Thymus (tissue), 11 donors: ENCODE data around the gene GNAT2. TPM values are rescaled to one million over a fixed set of nuclear protein-coding genes. Genes with fewer than 3 reads are reported as not detected.

Experiments
- DNase-seq, 9 donors: peaks; one replicate each; pipeline ENCODE4 v3.0.0-alpha.2; 2013; ENCODE audit warnings: low spot score in 9 of 9, low read depth in 6 of 9, missing footprints in 1 of 9
- H3K27ac ChIP-seq, 2 donors: one replicate each; pipeline ENCODE4 v1.5.1; 2013; ENCODE audit warnings: control low read depth in 1 of 2, low read depth in 1 of 2, low read length in 1 of 2, mild to moderate bottlenecking in 1 of 2, moderate library complexity in 1 of 2
- H3K27me3 ChIP-seq, 2 donors: one replicate each; pipeline ENCODE4 v1.5.1; 2013; ENCODE audit warnings: low read length in 1 of 2; ENCODE audit not compliant: control insufficient read depth in 2 of 2, insufficient read depth in 1 of 2
- H3K36me3 ChIP-seq, 2 donors: one replicate each; pipeline ENCODE4 v1.5.1; 2013; ENCODE audit warnings: low read length in 1 of 2, mild to moderate bottlenecking in 1 of 2, moderate library complexity in 1 of 2; ENCODE audit not compliant: control insufficient read depth in 2 of 2, insufficient read depth in 2 of 2
- H3K4me1 ChIP-seq, 2 donors: one replicate each; pipeline ENCODE4 v1.5.1; 2013; ENCODE audit warnings: low read length in 2 of 2; ENCODE audit not compliant: control insufficient read depth in 2 of 2, insufficient read depth in 2 of 2
- H3K4me3 ChIP-seq, 2 donors: one replicate each; pipeline ENCODE4 v1.5.1; 2013; ENCODE audit warnings: low read length in 2 of 2, control low read depth in 1 of 2, mild to moderate bottlenecking in 1 of 2
- H3K9me3 ChIP-seq, 2 donors: one replicate each; pipeline ENCODE4 v1.5.1; 2013; ENCODE audit warnings: low read length in 1 of 2, mild to moderate bottlenecking in 1 of 2; ENCODE audit not compliant: control insufficient read depth in 2 of 2, insufficient read depth in 1 of 2
- WGBS: extraction: QIAGEN DNeasy Blood & Tissue Kit; methylation state at CpG from one replicate; pipeline ENCODE4 v1.1.7; 2013; 5-methylcytosine and 5-hydroxymethylcytosine counted together
- polyA plus RNA-seq: library from polyadenylated mRNA; stranded (reverse); fragments of 200-250 nt; gene quantifications from one replicate; pipeline ENCODE4 v1.2.3, GENCODE V29; 2013
- total RNA-seq: library from RNA; stranded (reverse); fragments of 120-200 nt; gene quantifications from one replicate; pipeline ENCODE4 v1.2.4, GENCODE V29; 2013
- donor health status: healthy.

Gene GNAT2
- total and polyA plus RNA-seq, 2 donors: 0.05 to 0.14 TPM

DNA sequence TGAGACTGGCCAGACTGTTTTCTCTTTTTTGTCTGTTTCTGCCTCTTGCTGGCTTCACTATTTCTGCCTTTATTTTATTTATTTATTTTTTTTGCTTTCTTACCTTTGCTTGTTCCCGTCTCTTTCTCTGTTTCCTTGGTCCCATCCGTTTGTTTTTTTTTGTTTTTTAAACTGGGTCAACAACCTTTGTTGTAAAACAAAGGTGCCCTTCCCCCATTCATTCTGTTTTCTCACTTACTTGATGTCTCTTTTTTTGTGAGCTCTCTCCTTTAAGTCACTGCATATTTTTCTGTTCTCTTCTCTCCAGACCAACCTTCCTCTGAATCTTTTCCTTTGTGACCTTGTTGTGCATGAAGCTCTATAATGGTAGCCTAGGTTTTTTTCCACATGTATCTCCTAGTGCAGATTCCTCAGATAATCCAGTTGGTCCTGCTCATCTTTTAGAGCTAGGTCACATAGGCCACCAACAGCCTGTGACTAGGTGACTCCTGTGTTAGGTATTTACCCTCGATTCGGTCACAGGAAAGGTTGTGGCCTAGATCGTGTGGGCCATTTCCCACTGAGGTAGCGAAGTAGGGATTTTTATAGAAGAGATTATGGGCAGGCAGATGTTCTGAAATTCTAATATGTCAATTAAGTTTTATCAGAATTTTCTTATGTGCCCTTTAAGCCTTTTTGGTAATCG lies 55.1 kb downstream of the GNAT2 start:
- H3K36me3 ChIP-seq: no peaks in the 10 kb centered on the region
- peak in 6 of 9 donors; percentile 7 to 70 (median 46) for DNase-seq
- no peaks in the 10 kb centered on the region for H3K9me3 ChIP-seq
- 79% methylated on average over 7 of the region's 7 CpGs for whole genome bisulfite sequencing
- peak overlapping the region in 1 of 2 donors; percentile 12 for H3K4me3 ChIP-seq
- peak overlapping the region; percentile 6 to 93 for H3K27ac ChIP-seq
- no peaks in the 10 kb centered on the region for H3K27me3 ChIP-seq
- peaks cover 8 to 22% of the 10 kb centered on the region in 2 donors for H3K4me1 ChIP-seq

DNA sequence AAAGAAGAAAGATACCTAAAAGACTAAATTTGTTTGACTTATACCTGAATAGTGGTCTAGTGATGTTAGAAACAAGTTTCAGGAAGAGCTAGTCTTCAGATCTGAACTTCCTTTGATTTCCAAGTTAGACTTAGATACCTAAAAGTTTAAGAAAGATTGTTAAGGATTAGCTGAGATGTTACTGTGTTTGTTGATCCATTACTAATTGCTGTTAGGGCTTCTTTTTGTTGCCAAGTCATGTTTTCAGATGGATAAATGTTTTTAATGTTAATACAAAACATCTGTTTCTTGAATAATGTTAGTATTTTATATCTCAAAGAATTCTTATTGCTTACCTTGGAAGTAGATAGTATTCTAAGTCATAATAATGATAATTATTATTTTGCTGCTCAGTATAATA lies 59.4 kb downstream of the GNAT2 start:
- no peaks in the 10 kb centered on the region for H3K9me3 ChIP-seq
- no peak for DNase-seq
- no peaks in the 10 kb centered on the region for H3K27me3 ChIP-seq
- no peak overlapping the region for H3K4me3 ChIP-seq
- no peak overlapping the region for H3K27ac ChIP-seq
- H3K4me1 ChIP-seq: peaks cover 8 to 21% of the 10 kb centered on the region in 2 donors
- no peaks in the 10 kb centered on the region for H3K36me3 ChIP-seq

- Histone ChIP-seq H3K36me3 (no peaks in the 10 kb centered on the region), H3K9me3 (no peaks in the 10 kb centered on the region), H3K27me3 (no peaks in the 10 kb centered on the region), H3K4me3 (no peak overlapping the region), H3K4me1 (peaks cover 0 to 5% of the 10 kb centered on the region in 2 donors), H3K27ac (no peak overlapping the region)
- whole genome bisulfite sequencing: over 99% methylated on average over 5 of the region's 5 CpGs
- no peak for DNase-seq
Observed at GRCh38 chr1:109557520-109557919, 61.9 kb downstream of the GNAT2 start.

DNA sequence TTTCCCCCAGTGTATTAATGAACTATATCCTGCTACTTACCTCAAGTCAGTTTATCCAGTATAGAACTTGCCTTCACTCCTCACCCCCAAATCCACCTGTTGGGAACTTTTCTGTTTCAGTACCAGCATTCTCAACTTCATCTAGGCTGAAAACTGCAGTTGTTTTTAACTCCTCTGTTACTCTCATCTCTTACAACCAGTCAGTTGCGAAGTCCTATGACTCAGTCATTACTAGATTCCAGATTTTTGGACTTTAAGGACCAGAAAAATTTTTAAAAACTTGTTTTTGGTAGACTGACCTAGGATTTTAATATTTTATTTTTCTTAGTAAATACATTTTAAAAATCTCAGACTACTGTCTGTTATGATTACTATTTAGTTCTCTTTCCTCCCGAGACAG lies 62.9 kb downstream of the GNAT2 start:
- Histone ChIP-seq H3K4me1 (peaks cover 0 to 5% of the 10 kb centered on the region in 2 donors), H3K36me3 (no peaks in the 10 kb centered on the region), H3K4me3 (no peak overlapping the region), H3K9me3 (no peaks in the 10 kb centered on the region), H3K27me3 (no peaks in the 10 kb centered on the region), H3K27ac (no peak overlapping the region)
- 100% methylated on average over 2 of the region's 2 CpGs for WGBS
- no peak for DNase-seq

Other genes starting within 250 kb of the GNAT2 start
- 3.6 TPM for gene SORT1, start 221.7 kb downstream of the GNAT2 start, total RNA-seq
- 10.3 TPM for gene SORT1, start 221.7 kb downstream of the GNAT2 start, polyA plus RNA-seq
- 144 TPM for gene PSMA5, start 193.2 kb downstream of the GNAT2 start, total RNA-seq
- 72.3 TPM for gene PSMA5, start 193.2 kb downstream of the GNAT2 start, polyA plus RNA-seq
- 0.05 TPM for gene SYPL2, start 153.1 kb downstream of the GNAT2 start, total RNA-seq
- gene SYPL2, start 153.1 kb downstream of the GNAT2 start, polyA plus RNA-seq: 0.34 TPM
- gene ATXN7L2, start 135.7 kb downstream of the GNAT2 start, total RNA-seq: 5.4 TPM
- gene ATXN7L2, start 135.7 kb downstream of the GNAT2 start, polyA plus RNA-seq: 19.6 TPM
- 3.3 TPM for gene CYB561D1, start 125.5 kb downstream of the GNAT2 start, total RNA-seq
- 9.4 TPM for gene CYB561D1, start 125.5 kb downstream of the GNAT2 start, polyA plus RNA-seq
- gene AMIGO1, start 109.9 kb downstream of the GNAT2 start, total RNA-seq: 2.5 TPM
- 2.3 TPM for gene AMIGO1, start 109.9 kb downstream of the GNAT2 start, polyA plus RNA-seq
- 0.42 TPM for gene GPR61, start 79.7 kb downstream of the GNAT2 start, total RNA-seq
- gene GPR61, start 79.7 kb downstream of the GNAT2 start, polyA plus RNA-seq: 0.07 TPM
- 7.7 TPM for gene GNAI3, start 71.0 kb downstream of the GNAT2 start, total RNA-seq
- 4.7 TPM for gene GNAI3, start 71.0 kb downstream of the GNAT2 start, polyA plus RNA-seq
- gene AMPD2, start 221 bp upstream of the GNAT2 start, total RNA-seq: 24.8 TPM
- 32.8 TPM for gene AMPD2, start 221 bp upstream of the GNAT2 start, polyA plus RNA-seq
- 6.7 TPM for gene GSTM4, start 36.5 kb upstream of the GNAT2 start, total RNA-seq
- gene GSTM4, start 36.5 kb upstream of the GNAT2 start, polyA plus RNA-seq: 15.6 TPM
- 14.7 TPM for gene GSTM2, start 48.4 kb upstream of the GNAT2 start, total RNA-seq
- gene GSTM2, start 48.4 kb upstream of the GNAT2 start, polyA plus RNA-seq: 100 TPM
- 12.9 TPM for gene GSTM1, start 68.2 kb upstream of the GNAT2 start, total RNA-seq
- 0.27 TPM for gene GSTM1, start 68.2 kb upstream of the GNAT2 start, polyA plus RNA-seq
- gene GSTM5, start 92.6 kb upstream of the GNAT2 start, total RNA-seq: 4.1 TPM
- 2.3 TPM for gene GSTM5, start 92.6 kb upstream of the GNAT2 start, polyA plus RNA-seq
- 14.8 TPM for gene GSTM3, start 121.4 kb upstream of the GNAT2 start, total RNA-seq
- 35.5 TPM for gene GSTM3, start 121.4 kb upstream of the GNAT2 start, polyA plus RNA-seq
- not detected for gene EPS8L3, start 144.3 kb upstream of the GNAT2 start, total RNA-seq
- gene EPS8L3, start 144.3 kb upstream of the GNAT2 start, polyA plus RNA-seq: 0.02 TPM